ENCODE data around the gene SEPSECS. TPM values are rescaled to one million over a fixed set of nuclear protein-coding genes. Genes with fewer than 3 reads are reported as not detected.

Gene SEPSECS
- total RNA-seq, 2 experiments from 2014 or later, result 18.5 to 18.7 TPM

- H3K4me3 Mint-ChIP-seq, result no peak overlapping the region
- H3K4me1 Mint-ChIP-seq (ENCODE audit: low read depth), result peaks cover 39% of the 10 kb centered on the region
- ChIA-PET CTCF (interaction anchor here (1.1 to 1.3 kb wide), 2 partner anchors 135 to 190 kb away, joined by 3 read pairs; partner anchors contain the start of gene ZCCHC4), POLR2A (interaction anchor here (0.6 to 1.9 kb wide), 5 partner anchors 14 to 57 kb away, joined by 3 to 4 read pairs (median 3); partner anchors contain the start of gene SEPSECS)
- H3K27me3 ChIP-seq (ENCODE audit: control insufficient read depth in 1 of 2, insufficient read depth in 2 of 2, low read length in 2 of 2), result no peaks in the 10 kb centered on the region
- H3K9me3 ChIP-seq (ENCODE audit: control insufficient read depth in 1 of 2, insufficient read depth in 1 of 2, low read length in 2 of 2), result no peaks in the 10 kb centered on the region
- H3K4me3 ChIP-seq (ENCODE audit: low read length), result no peak overlapping the region
- peaks cover 13% of the 10 kb centered on the region for H3K4me1 ChIP-seq (ENCODE audit: insufficient read depth, low read length)
- no peak for DNase-seq
- no peaks in the 10 kb centered on the region for H3K27me3 Mint-ChIP-seq
- no peak for TF ChIP-seq CTCF (IDR thresholded peaks at IDR 0.05)
- intact Hi-C loops (cut with DNase I, micrococcal nuclease), result no loop called here
- no peak for ATAC-seq (ENCODE audit: poor library complexity)
- peak overlapping the region; percentile 56 for H3K27ac Mint-ChIP-seq
- no peak overlapping the region for H3K27ac ChIP-seq (ENCODE audit: low read depth in 1 of 2, low read length in 2 of 2)
- H3K36me3 Mint-ChIP-seq (ENCODE audit: low read depth), result peaks cover 28% of the 10 kb centered on the region
- H3K9me3 Mint-ChIP-seq, result no peaks in the 10 kb centered on the region
- peaks cover 13% of the 10 kb centered on the region for H3K36me3 ChIP-seq (ENCODE audit: insufficient read depth, low read length)
Observed at GRCh38 chr4:25177147-25177546, 16.9 kb upstream of the SEPSECS start.

- Mint-ChIP-seq H3K4me3 (no peak overlapping the region), H3K27me3 (no peaks in the 10 kb centered on the region), H3K4me1 (ENCODE audit: low read depth) (peaks cover 23% of the 10 kb centered on the region), H3K36me3 (ENCODE audit: low read depth) (peaks cover 53% of the 10 kb centered on the region), H3K27ac (no peak overlapping the region), H3K9me3 (no peaks in the 10 kb centered on the region)
- Histone ChIP-seq H3K4me1 (ENCODE audit: insufficient read depth, low read length) (peaks cover 13% of the 10 kb centered on the region), H3K27me3 (ENCODE audit: control insufficient read depth in 1 of 2, insufficient read depth in 2 of 2, low read length in 2 of 2) (no peaks in the 10 kb centered on the region), H3K27ac (ENCODE audit: low read depth in 1 of 2, low read length in 2 of 2) (no peak overlapping the region), H3K9me3 (ENCODE audit: control insufficient read depth in 1 of 2, insufficient read depth in 1 of 2, low read length in 2 of 2) (no peaks in the 10 kb centered on the region), H3K36me3 (ENCODE audit: insufficient read depth, low read length) (peaks cover 22% of the 10 kb centered on the region), H3K4me3 (ENCODE audit: low read length) (no peak overlapping the region)
- TF ChIP-seq CTCF (IDR thresholded peaks at IDR 0.05), result no peak
- intact Hi-C loops (cut with DNase I, micrococcal nuclease), result no loop called here
- DNase-seq, result no peak
- ChIA-PET POLR2A (no interaction called here), CTCF (no interaction called here)
- ATAC-seq (ENCODE audit: poor library complexity), result no peak
Observed at GRCh38 chr4:25174674-25175073, 14.4 kb upstream of the SEPSECS start.

GRCh38 chr4:25172961-25173915 lies 13.0 kb upstream of the SEPSECS start:
- Mint-ChIP-seq H3K27ac (no peak overlapping the region), H3K27me3 (no peaks in the 10 kb centered on the region), H3K9me3 (no peaks in the 10 kb centered on the region), H3K4me1 (ENCODE audit: low read depth) (peaks cover 9% of the 10 kb centered on the region), H3K36me3 (ENCODE audit: low read depth) (peaks cover 56% of the 10 kb centered on the region), H3K4me3 (no peak overlapping the region)
- intact Hi-C loops (cut with DNase I, micrococcal nuclease), result no loop called here
- Histone ChIP-seq H3K4me3 (ENCODE audit: low read length) (no peak overlapping the region), H3K27ac (ENCODE audit: low read depth in 1 of 2, low read length in 2 of 2) (no peak overlapping the region), H3K36me3 (ENCODE audit: insufficient read depth, low read length) (peaks cover 22% of the 10 kb centered on the region), H3K9me3 (ENCODE audit: control insufficient read depth in 1 of 2, insufficient read depth in 1 of 2, low read length in 2 of 2) (no peaks in the 10 kb centered on the region), H3K4me1 (ENCODE audit: insufficient read depth, low read length) (peaks cover 5% of the 10 kb centered on the region), H3K27me3 (ENCODE audit: control insufficient read depth in 1 of 2, insufficient read depth in 2 of 2, low read length in 2 of 2) (no peaks in the 10 kb centered on the region)
- ChIA-PET POLR2A (interaction anchor here (1.0 kb wide), 1 partner anchor 13 kb away, joined by 3 read pairs; the partner anchor contains the start of gene SEPSECS), CTCF (no interaction called here)
- ATAC-seq (ENCODE audit: poor library complexity), result no peak
- DNase-seq, result peak in 2 of 14 experiments; percentile 38 to 55
- no peak for TF ChIP-seq CTCF (IDR thresholded peaks at IDR 0.05)
